Fibroblast of lung (primary cell): ENCODE results near the gene LMF1.

Experiments used
- EZH2 ChIP-seq: IDR thresholded peaks from 2 replicates; pipeline ENCODE4 v1.5.1; 2012; ENCODE audit warnings: low read length, control low read depth, mild to moderate bottlenecking; ENCODE audit errors: missing control alignments
- TF ChIP-seq, protein P1 (sequence below), 2 donors: IDR thresholded peaks in 1 of 2; conservative IDR thresholded peaks in 1 of 2; 1 replicate in 1 of 2; 2 replicates in 1 of 2; pipeline ENCODE4 v1.5.1; 2011 to 2012; ENCODE audit warnings: low read length in 2 of 2, control low read depth in 1 of 2, inconsistent platforms in 1 of 2, low read depth in 1 of 2, mild to moderate bottlenecking in 1 of 2

DNA sequence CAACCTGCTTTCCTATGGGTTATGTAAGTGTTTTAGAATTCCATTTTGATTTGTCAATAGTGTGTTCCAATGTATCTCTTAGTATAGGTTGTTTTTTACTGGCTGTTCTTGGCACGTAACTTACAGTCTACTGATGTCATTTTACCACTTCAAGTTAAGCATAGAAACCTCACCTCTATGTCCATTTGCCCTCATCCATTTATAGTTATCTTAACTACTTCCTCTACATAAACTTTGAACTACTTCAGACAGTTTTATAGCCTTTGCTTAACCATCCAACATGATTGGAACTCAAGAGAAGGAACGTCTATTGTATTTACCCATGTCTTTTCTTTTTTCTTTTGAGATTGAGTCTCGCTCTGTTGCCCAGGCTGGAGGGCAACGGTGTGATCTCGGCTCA lies 105.8 kb downstream of the LMF1 start:
- TF ChIP-seq EZH2 = no peak
- TF ChIP-seq, protein P1, sequence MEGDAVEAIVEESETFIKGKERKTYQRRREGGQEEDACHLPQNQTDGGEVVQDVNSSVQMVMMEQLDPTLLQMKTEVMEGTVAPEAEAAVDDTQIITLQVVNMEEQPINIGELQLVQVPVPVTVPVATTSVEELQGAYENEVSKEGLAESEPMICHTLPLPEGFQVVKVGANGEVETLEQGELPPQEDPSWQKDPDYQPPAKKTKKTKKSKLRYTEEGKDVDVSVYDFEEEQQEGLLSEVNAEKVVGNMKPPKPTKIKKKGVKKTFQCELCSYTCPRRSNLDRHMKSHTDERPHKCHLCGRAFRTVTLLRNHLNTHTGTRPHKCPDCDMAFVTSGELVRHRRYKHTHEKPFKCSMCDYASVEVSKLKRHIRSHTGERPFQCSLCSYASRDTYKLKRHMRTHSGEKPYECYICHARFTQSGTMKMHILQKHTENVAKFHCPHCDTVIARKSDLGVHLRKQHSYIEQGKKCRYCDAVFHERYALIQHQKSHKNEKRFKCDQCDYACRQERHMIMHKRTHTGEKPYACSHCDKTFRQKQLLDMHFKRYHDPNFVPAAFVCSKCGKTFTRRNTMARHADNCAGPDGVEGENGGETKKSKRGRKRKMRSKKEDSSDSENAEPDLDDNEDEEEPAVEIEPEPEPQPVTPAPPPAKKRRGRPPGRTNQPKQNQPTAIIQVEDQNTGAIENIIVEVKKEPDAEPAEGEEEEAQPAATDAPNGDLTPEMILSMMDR (conservative IDR thresholded peaks at IDR 0.05 in 1 of 2, IDR thresholded peaks at IDR 0.05 in 1 of 2; ENCODE audit: low read depth in 1 of 2, low read length in 2 of 2) = no peak
